Cerebellar nuclear complex (tissue), 1 donor: ENCODE results near the gene LMO3.
"Not testable (repeated sequence)": the region's sequence is repeated elsewhere in the genome, so short reads cannot be mapped to it uniquely, and the experiment has no call there.

Experiments
- DNase-seq, 2 experiments: peaks; one replicate each; lab custom pipeline; 2025; lab: John Stamatoyannopoulos, UW

Gene LMO3

DNA sequence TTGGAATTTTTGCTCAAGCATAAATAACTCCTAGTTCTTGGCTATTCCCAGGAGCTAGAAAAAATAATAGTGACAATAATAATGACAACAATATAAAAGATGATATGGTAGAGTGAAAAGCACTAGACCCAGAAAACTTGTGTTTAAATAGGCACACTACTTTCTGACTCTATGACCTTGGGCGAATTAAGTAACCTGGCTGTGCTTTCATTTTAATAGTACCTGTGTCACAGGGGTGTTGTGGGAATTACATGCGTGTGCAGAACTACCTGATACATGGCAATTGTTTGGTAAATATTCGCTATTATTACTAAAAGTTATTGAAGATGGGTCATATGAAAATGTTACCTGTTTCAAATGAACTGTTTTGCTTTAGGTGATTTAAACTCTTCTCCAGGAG lies 60.1 kb downstream of the LMO3 start:
- no peak for DNase-seq

DNA sequence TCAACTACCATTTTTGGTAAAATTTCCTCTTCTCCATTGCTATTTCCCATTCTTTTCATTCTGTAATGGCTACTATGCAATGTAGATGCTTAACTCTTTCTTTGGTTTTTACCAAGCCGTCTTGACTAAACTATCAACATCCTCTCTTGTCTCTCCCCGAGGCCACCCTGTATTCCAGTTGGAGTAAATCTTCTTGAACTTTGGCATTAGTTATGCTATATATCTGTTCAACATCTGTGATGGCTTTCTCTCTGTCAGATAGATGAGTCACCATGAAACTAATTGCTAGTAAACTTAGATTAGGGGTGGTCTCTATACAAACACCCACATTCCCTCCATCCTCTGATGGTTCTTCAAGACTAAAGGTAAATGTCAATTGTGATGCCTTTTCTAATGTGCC lies 63.4 kb downstream of the LMO3 start:
- DNase-seq = no peak

DNA sequence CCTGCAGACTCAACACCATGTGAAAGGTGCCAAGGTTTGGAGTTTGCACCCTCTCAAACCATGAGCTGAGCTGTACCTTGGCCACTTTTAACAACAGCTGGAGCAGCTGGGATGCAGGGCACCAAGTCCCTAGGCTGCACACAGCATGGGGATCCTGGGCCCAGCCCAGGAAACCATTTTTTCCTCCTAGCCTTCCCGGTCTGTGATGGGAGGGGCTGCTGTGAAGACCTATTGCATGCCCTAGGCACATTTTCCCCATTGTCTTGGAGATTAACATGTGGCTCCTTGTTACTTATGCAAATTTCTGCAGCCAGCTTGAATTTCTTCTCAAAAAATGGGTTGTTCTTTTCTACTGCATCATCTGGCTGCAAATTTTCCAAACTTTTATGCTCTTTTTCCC lies 68.3 kb downstream of the LMO3 start:
- DNase-seq = not testable (repeated sequence)

DNA sequence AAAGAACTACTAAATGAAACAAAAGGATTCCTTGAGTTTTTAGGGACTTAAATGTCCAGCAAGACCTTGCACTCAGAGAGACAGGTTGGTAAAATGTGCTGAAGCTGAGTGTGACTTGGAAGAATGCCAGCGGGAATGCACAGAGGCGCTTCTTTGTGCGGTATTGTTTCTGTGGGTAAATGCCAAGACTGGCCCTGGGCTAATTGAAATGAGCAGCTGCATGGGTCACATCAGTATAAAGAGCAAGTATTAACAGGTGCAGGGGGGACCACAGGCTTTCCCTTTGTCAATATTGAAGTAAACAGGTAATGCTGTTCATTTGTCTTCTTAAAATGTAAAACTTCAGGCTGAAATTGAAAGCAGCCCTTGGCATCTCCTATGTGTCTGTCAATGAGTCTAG lies 74.3 kb downstream of the LMO3 start:
- no peak for DNase-seq

DNA sequence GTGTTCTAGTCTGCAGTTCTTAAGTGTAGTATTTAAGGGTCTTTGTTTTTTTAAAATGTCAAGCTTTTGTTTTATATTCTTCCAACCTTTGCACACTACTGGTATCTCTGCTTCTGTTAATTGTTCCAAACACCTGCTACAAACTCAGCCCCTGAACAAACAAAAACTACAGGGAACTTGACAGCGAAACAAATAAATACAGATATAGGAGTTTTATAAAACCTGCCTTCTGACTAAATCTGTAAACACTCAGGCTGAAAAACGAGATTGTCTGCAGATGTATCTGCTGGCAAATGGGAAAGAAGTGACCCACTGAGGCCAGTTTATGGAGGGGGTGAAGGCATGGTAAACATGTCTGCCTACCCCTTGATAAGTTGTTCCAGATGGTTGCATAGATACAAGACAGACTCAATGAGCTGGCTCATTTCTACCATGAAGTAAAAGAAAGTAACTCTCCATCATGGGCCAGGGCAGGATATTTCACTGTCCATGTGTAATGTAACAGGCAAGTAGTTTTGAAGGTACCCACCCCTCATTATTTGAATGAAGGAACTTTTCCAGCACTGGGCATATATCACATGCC lies 75.6 kb downstream of the LMO3 start:
- no peak for DNase-seq

DNA sequence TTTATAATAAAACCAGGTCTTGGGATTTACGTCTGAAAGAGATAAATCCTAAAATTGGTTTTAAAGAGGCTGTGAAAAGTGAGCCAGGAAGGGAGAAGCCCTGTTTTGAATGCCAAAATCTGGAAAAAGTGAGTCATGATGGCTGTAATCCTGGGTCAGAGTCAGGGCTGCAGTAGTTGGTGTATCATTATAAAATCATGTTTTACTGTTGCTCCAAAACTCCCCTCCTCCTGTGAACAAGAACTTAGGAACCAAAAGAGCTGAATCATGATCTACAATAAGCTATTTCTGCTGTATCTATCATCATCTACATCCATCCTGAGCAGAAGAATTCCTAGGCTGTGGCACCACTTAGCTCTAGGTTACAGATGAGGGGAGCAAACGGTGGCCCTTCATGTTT lies 79.3 kb downstream of the LMO3 start:
- DNase-seq = no peak

DNA sequence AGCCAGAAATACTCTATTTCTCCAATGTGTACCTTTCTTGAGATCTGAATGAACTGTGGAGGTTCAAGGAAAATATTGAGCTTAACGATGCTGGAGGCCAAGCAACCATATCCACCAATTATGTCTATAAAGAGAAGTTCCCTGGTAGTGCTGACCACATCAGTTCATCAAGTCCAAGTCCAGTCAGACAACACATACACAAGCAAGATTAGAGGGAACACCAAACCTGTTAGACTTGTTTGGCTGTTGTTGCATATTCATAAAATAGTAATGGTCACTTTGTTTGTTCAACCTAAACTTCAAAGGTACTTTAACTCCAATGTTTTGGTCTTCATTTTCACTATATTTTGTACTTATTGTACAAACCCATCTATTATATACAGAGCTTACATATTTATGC lies 81.6 kb downstream of the LMO3 start:
- DNase-seq = no peak

DNA sequence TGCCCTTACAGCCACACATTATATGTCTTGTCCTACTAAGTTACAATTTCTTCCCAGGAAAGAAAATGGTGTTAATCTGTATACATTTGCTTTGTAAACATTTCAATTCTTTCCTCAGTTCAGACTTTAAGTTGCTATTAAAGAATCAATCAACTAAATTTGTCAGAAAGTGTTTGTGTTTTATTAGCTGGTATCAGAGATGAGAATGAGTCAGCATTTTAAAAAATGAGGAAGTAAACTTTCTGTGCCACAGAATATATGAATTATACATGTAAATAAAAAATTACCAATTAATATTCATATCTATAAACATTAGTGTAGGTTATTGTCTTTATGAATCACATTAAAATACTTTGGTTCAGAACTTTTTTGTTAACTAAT lies 82.0 kb downstream of the LMO3 start:
- no peak for DNase-seq

DNA sequence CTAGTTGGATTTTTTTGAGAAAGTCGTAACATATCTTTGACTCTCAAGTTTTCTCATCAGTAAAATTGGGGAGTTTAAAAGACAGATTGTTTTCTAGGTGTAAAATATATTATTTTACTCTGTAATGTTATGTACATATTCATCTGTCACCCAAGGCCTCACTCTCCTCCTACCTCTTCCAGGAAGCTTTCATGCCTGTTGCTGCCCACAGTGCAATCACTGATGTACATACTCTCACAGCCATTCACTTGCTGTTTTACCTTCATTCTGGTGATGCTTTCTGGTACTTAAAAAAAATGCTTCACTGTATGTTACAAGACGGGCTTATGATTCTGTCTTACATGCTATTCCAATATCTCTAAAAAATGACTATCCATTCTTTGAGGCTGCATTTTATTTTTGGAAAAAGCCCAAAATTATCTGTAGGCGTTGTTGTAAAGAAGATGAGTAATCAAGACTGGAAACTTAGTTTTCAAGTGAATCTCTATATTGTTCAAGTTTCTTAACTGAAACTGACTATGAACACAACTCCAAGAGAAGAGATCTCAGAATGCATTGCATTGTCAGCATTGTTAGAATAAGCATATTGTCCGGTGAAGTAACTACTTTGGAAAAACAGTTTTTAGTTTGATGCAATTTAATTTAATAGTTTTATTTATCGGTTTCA lies 82.5 kb downstream of the LMO3 start:
- DNase-seq = no peak

DNA sequence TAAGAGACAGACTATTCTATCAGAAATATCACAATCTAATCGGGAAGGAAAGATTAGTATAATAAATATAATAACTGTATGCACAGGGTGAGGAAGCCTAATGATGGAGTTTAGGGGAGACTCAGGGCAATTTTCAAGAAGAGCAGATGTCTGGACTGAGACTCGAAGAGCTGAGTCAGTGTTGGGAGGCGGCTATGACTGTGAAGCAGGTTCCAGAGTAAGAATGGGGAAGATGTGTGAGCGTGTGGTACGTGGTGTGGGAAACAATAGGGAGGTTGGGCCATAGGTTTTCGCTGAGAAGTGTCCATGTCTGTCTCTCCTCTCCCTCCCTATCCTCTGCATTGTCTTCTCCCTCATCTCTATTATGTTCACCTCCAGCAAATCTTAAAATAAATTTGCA lies 85.6 kb downstream of the LMO3 start:
- DNase-seq = no peak

DNA sequence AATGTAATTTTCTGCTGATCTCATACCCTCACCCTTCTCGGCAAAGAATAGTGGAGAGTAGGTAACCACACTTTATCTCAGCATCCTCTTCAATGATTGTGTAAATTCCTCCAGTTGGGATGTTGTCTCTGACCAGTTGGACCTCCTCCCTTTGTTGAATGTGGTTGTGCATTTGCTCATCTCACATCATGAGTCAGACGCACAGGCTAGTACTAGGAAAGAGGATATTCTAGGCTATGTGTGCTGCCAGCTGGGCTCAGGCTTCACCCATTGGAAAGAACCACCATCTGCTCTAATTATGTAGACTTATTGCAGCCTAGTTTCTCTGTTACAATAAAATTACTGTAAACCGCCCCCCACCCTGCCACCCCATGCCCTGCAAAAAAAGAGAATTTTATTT lies 90.3 kb downstream of the LMO3 start:
- DNase-seq = no peak

DNA sequence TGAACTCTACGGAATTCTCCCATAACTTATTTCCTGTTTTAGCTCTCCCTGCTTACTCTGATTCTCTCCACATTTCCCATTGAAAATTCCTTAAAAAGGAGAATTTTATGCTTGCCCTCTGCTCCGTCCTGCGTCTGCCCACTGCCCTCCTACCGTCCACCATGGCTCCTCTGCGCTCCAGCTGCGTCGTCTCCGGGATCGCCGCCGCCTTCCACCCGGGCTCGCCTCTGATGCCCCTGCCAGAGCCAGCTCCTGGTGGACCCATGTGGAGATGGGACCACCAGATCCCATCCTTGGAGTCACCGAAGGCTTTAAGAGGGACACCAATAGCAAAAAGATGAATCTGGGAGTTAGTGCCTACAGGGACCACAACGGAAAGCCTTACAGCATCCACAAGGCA lies 92.7 kb downstream of the LMO3 start:
- DNase-seq = no peak

DNA sequence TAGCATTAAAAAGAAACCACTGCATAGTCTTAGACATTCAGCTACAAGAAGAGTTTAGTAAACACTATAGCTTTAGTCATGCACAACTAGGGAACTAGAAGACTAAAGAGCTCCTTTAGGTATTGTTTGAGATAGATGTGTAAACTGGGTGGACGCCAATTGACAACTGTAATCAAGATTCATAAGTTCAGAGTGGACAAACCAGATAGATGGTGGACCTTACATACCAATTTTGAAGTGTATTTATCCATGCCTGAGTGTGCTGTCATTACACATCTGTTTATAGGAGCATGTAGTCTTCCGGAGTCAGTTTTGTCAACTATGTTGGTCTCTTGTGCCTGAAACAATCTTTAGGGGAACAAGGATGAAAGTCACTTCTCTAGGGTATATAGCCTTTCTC lies 96.6 kb downstream of the LMO3 start:
- no peak for DNase-seq

DNA sequence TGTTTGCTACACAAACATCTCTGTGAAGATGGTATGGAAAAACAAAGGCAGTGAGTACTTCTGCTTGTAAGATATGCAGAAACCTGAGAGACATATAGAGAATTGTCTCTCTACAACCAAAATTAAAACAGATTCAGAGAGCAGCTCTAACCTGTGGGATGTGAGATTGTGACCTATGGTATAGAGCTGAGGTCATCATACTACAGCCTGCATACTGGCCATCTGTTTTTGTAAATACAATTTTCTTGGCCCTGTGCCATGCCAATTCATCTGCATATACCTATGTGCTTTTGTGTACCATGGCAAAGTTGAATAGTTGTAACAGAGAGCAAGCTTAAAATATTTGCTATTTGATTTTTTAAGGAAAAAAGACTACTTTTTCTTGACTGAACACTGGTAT lies 99.6 kb downstream of the LMO3 start:
- DNase-seq = no peak

DNA sequence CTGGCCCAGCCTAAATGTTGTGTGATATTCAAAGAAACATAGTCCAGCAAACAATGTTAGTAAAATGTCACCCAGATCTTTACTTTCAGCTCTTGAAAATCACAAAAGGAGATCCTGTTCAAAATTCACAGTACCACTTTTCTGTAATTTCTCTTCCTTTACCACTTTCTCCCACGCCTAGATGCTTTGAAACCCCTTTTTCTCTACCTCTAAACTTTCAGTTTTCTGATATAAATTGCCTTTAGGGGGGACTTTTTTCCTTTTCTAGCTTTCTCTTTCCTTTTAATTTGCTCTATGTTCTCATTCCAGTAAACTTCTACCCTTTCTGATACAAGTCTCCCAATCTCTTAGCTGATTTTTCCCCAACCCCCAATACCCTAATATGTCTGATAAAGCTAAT lies 101.8 kb downstream of the LMO3 start:
- no peak for DNase-seq

DNA sequence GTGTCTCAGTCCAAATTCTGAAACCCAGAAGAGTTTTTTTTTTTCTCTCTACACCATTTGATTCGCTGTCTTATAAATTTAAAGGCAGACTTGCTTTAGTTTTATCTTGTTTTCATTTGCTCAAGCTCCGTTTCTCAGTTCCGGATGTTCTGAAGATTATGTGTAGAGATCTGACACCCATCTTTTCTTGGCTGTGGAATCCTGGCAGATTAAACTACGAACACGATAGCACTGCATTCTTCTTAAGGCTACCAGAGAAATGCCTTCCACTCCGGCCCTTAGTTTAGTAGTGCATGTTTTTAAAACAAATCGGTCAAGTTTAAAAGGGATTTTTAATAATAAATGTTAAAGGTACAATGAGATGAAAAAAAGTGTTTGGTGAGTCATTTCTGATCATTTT lies 106.4 kb downstream of the LMO3 start:
- no peak for DNase-seq
